ENCODE data around the gene DENND5A. TPM values are rescaled to one million over a fixed set of nuclear protein-coding genes. Genes with fewer than 3 reads are reported as not detected.

The DENND5A gene
- total and polyA plus RNA-seq, 9 of the 15 experiments (the other 6 are each of a cell fraction or from before 2014, with no cell fraction given): 11.7 to 130 (median 46.3) TPM

- Histone ChIP-seq H3K9ac (ENCODE audit: insufficient read depth in 1 of 2, low read depth in 2 of 2, low read length in 2 of 2) (no peak overlapping the region), H4K20me1 (replicated peaks; ENCODE audit: control insufficient read depth, insufficient read depth, low read length) (no peaks in the 10 kb centered on the region), H3K9me1 (ENCODE audit: control insufficient read depth, insufficient read depth, low read length) (no peaks in the 10 kb centered on the region), H3K79me2 (ENCODE audit: control insufficient read depth, insufficient read depth, low read length) (peaks cover 69% of the 10 kb centered on the region), H3K27ac (ENCODE audit: extremely low read depth, low read depth, low read length) (no peak overlapping the region), H3K9me3 (replicated peaks; ENCODE audit: control insufficient read depth, insufficient read depth, low read depth, low read length) (no peaks in the 10 kb centered on the region), H3K4me2 (ENCODE audit: insufficient read depth, low read length) (no peak overlapping the region), H3K27me3 (ENCODE audit: control insufficient read depth in 2 of 2, insufficient read depth in 2 of 2, low read length in 2 of 2) (no peaks in the 10 kb centered on the region), H3K36me3 (ENCODE audit: control insufficient read depth, insufficient read depth, low read length) (no peaks in the 10 kb centered on the region), H2AFZ (ENCODE audit: low read depth, low read length) (no peak overlapping the region), H3K4me1 (replicated peaks in 1 of 2; ENCODE audit: control insufficient read depth in 2 of 2, insufficient read depth in 2 of 2, low read length in 2 of 2) (peaks cover 11 to 19% of the 10 kb centered on the region in 2 experiments; a peak in 4 of 5 replicates), H3K4me3 (no peak overlapping the region)
- ATAC-seq: no peak
- no TSS peak for BruUV-seq (replicated peaks)
- in situ Hi-C loops (cut with MboI) (no loop called here), intact Hi-C loops (cut with micrococcal nuclease) (no loop called here)
- DNase-seq (ENCODE audit: extremely low read depth in 1 of 4, low spot score in 3 of 4): no peak
- 77% methylated on average over 3 of the region's 3 CpGs for WGBS (ENCODE audit: insufficient coverage, low coverage, missing lambda C conversion rate)
- ChIA-PET POLR2A (interaction anchor here (1.2 to 2.0 kb wide), 3 partner anchors 13 to 18 kb away, joined by 4 to 9 read pairs (median 5); no protein-coding TSS in a partner anchor), CTCF (ENCODE audit: low intra/inter-chr PET ratio) (no interaction called here)
- no peak for TF ChIP-seq SMC3 (conservative IDR thresholded peaks at IDR 0.05; ENCODE audit: insufficient read depth, low read depth, low read length)
- no peak for TF ChIP-seq DNMT1 (IDR thresholded peaks at IDR 0.05)
- no peak for TF ChIP-seq TARDBP (IDR thresholded peaks at IDR 0.05)
- TF ChIP-seq ZNF592 (IDR thresholded peaks at IDR 0.05): no peak
- TF ChIP-seq SMARCE1 (IDR thresholded peaks at IDR 0.05): no peak
- TF ChIP-seq ZNF124 (CRISPR knock-in tag; IDR thresholded peaks at IDR 0.05): no peak
- TF ChIP-seq NFXL1 (CRISPR knock-in tag; IDR thresholded peaks at IDR 0.05): no peak
- no peak for TF ChIP-seq SRSF3 (IDR thresholded peaks at IDR 0.05; ENCODE audit: insufficient read depth, low read length)
- TF ChIP-seq EWSR1 (IDR thresholded peaks at IDR 0.05; ENCODE audit: borderline replicate concordance, low read depth, partially characterized antibody): no peak
- TF ChIP-seq RFX1 (IDR thresholded peaks at IDR 0.05): no peak
- no peak for TF ChIP-seq SREBF2 (CRISPR knock-in tag; IDR thresholded peaks at IDR 0.05)
- TF ChIP-seq HDAC8 (tag; IDR thresholded peaks at IDR 0.05): no peak
- TF ChIP-seq, protein P1, sequence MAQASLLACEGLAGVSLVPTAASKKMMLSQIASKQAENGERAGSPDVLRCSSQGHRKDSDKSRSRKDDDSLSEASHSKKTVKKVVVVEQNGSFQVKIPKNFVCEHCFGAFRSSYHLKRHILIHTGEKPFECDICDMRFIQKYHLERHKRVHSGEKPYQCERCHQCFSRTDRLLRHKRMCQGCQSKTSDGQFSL (CRISPR knock-in tag; IDR thresholded peaks at IDR 0.05): no peak
- TF ChIP-seq, protein P1 (tag; IDR thresholded peaks at IDR 0.05): no peak
- no peak for TF ChIP-seq ZFP36 (IDR thresholded peaks at IDR 0.05; ENCODE audit: low read depth, low read length, partially characterized antibody)
- no peak for FAIRE-seq
Measured at GRCh38 chr11:9247863-9248262, 17.3 kb downstream of the DENND5A start.
